DOHH2 (cell line): ENCODE data around the gene CCL23.

ENCODE experiments used
- H3F3A ChIP-seq: fragments of 200-600 bp; sonication (generic), shearing (Covaris generic); 2 replicates; pipeline ENCODE4 v1.6.0; 2016; ENCODE audit warnings: antibody characterized with exemption, mild to moderate bottlenecking; ENCODE audit not compliant: control insufficient read depth, insufficient read depth
- H3K27ac ChIP-seq: fragments of 200-600 bp; sonication (generic); 2 replicates; pipeline ENCODE4 v1.5.1; 2014; ENCODE audit warnings: low read depth, mild to moderate bottlenecking, low read length, moderate library complexity
- H3K27me3 ChIP-seq: fragments of 200-600 bp; sonication (generic); 2 replicates; pipeline ENCODE4 v1.6.1; 2014; ENCODE audit warnings: mild to moderate bottlenecking, low read length, mixed read lengths; ENCODE audit not compliant: control insufficient read depth
- H3K36me3 ChIP-seq: fragments of 200-600 bp; sonication (generic); 2 replicates; pipeline ENCODE4 v1.6.1; 2014; ENCODE audit warnings: mild to moderate bottlenecking, low read length, moderate library complexity, mixed read lengths; ENCODE audit not compliant: control insufficient read depth
- H3K4me1 ChIP-seq: fragments of 200-600 bp; sonication (generic); 2 replicates; pipeline ENCODE4 v1.6.1; 2014; ENCODE audit warnings: mild to moderate bottlenecking, low read length, mixed read lengths; ENCODE audit not compliant: control insufficient read depth
- H3K4me2 ChIP-seq: fragments of 200-600 bp; sonication (generic); 2 replicates; pipeline ENCODE4 v1.6.0; 2014; ENCODE audit warnings: mild to moderate bottlenecking, low read length, moderate library complexity
- H3K4me3 ChIP-seq: fragments of 200-600 bp; sonication (generic); 2 replicates; pipeline ENCODE4 v1.5.1; 2014; ENCODE audit warnings: mild to moderate bottlenecking, low read length, mixed read lengths
- H3K79me2 ChIP-seq: fragments of 200-600 bp; sonication (generic); 2 replicates; pipeline ENCODE4 v1.6.1; 2014; ENCODE audit warnings: mild to moderate bottlenecking, low read length, mixed read lengths; ENCODE audit not compliant: control insufficient read depth
- H3K9me2 ChIP-seq: fragments of 200-600 bp; sonication (generic); replicated peaks from 2 replicates; pipeline ENCODE4 v1.6.1; 2014; ENCODE audit warnings: mild to moderate bottlenecking, low read length, mixed read lengths; ENCODE audit not compliant: control insufficient read depth
- H3K9me3 ChIP-seq: fragments of 200-600 bp; sonication (generic); 2 replicates; pipeline ENCODE4 v1.6.1; 2014; ENCODE audit warnings: antibody characterized with exemption, low read length, mixed read lengths; ENCODE audit not compliant: control insufficient read depth, insufficient read depth
- H4K20me1 ChIP-seq: fragments of 200-600 bp; sonication (generic); 2 replicates; pipeline ENCODE4 v1.6.0; 2014; ENCODE audit warnings: low read depth, mild to moderate bottlenecking, antibody characterized with exemption, low read length, moderate library complexity; ENCODE audit not compliant: control insufficient read depth, insufficient read depth
- CTCF ChIP-seq: fragments of 200-600 bp; sonication (generic); IDR thresholded peaks from one replicate; pipeline ENCODE4 v1.5.1; 2014; ENCODE audit warnings: antibody characterized with exemption, mild to moderate bottlenecking, low read depth, low read length; ENCODE audit not compliant: poor library complexity, severe bottlenecking
- EZH2phosphoT487 ChIP-seq: fragments of 200-600 bp; sonication (generic); IDR thresholded peaks from 2 replicates; pipeline ENCODE4 v1.6.1; 2017; ENCODE audit warnings: borderline replicate concordance, mild to moderate bottlenecking, antibody characterized with exemption, low read length, moderate library complexity, mixed read lengths

Gene CCL23

GRCh38 chr17:36048066-36048465 lies 30.3 kb upstream of the CCL23 start:
- Histone ChIP-seq H3K27me3 (0 out of 2 replicates have a peak, but pooled peaks cover 2% of the 10 kb centered on the region), H3K4me2 (no peak overlapping the region), H3K4me1 (no peaks in the 10 kb centered on the region), H3K4me3 (no peak overlapping the region), H3K79me2 (no peaks in the 10 kb centered on the region), H3K27ac (no peak overlapping the region), H4K20me1 (no peaks in the 10 kb centered on the region), H3K9me3 (no peaks in the 10 kb centered on the region), H3F3A (no peaks in the 10 kb centered on the region), H3K36me3 (no peaks in the 10 kb centered on the region), H3K9me2 (no peaks in the 10 kb centered on the region)
- no peak for TF ChIP-seq EZH2phosphoT487
- TF ChIP-seq CTCF: no peak

- no peaks in the 10 kb centered on the region for H3K9me2 ChIP-seq
- H4K20me1 ChIP-seq: no peaks in the 10 kb centered on the region
- H3K9me3 ChIP-seq: no peaks in the 10 kb centered on the region
- TF ChIP-seq CTCF (no peak), EZH2phosphoT487 (no peak)
- no peaks in the 10 kb centered on the region for H3F3A ChIP-seq
- H3K4me2 ChIP-seq: no peak overlapping the region
- peaks cover 27% of the 10 kb centered on the region for H3K27me3 ChIP-seq
- H3K27ac ChIP-seq: no peak overlapping the region
- H3K4me3 ChIP-seq: no peak overlapping the region
- no peaks in the 10 kb centered on the region for H3K36me3 ChIP-seq
- peaks cover 7% of the 10 kb centered on the region; the same call in 1 of the 2 replicates for H3K4me1 ChIP-seq
- no peaks in the 10 kb centered on the region for H3K79me2 ChIP-seq
These were observed 18.5 kb upstream of the CCL23 start for GRCh38 chr17:36036235-36036634.

DNA sequence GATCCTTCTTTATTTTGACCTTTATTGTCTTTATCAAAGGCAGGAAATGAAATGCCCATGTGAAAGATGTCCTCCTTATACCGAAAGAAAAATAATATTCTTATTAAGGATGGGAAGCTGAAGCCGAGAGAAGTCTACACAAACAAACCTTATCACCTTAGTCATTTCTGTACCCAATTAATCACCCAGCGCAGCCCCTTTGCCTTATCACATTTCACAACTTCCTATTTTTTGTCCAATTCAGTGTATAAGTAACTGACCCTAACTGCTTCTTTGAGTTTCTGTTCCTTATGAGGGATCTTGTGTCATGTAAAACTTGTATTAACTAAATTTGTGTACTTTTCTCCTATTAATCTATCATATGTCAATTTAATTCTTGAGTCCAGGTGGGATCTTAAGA lies 16.4 kb upstream of the CCL23 start:
- Histone ChIP-seq H3K9me2 (no peaks in the 10 kb centered on the region), H3K79me2 (no peaks in the 10 kb centered on the region), H3K27ac (no peak overlapping the region), H3K9me3 (no peaks in the 10 kb centered on the region), H3K27me3 (peaks cover 31% of the 10 kb centered on the region), H3K4me1 (peaks cover 7% of the 10 kb centered on the region; the same call in 1 of the 2 replicates), H3K36me3 (no peaks in the 10 kb centered on the region), H4K20me1 (no peaks in the 10 kb centered on the region), H3K4me3 (no peak overlapping the region), H3F3A (no peaks in the 10 kb centered on the region), H3K4me2 (no peak overlapping the region)
- TF ChIP-seq CTCF (no peak), EZH2phosphoT487 (no peak)
